ENCODE data around the gene F12.

F12 gene

GRCh38 chr5:177444106-177445051 is 35.0 kb upstream of the F12 start:
- no peak for TF ChIP-seq CTCF (IDR thresholded peaks at IDR 0.05; ENCODE audit: insufficient read depth, missing control alignments)
- no peak for DNase-seq (ENCODE audit: insufficient read length, low spot score)
- no peak for FAIRE-seq

- no peak for FAIRE-seq
Observed at GRCh38 chr5:177443144-177443983, 34.0 kb upstream of the F12 start.

GRCh38 chr5:177442066-177442826 is 32.9 kb upstream of the F12 start:
- TF ChIP-seq CTCF (IDR thresholded peaks at IDR 0.05; ENCODE audit: insufficient read depth, missing control alignments): no peak
- no peak for DNase-seq (ENCODE audit: insufficient read length, low spot score)
- FAIRE-seq: no peak

More at GRCh38 chr5:177443144-177443983, 34.0 kb upstream of the F12 start:
- TF ChIP-seq CTCF (IDR thresholded peaks at IDR 0.05; ENCODE audit: insufficient read depth, missing control alignments): no peak
- DNase-seq (ENCODE audit: insufficient read length, low spot score): no peak

GRCh38 chr5:177440990-177441780 is 31.8 kb upstream of the F12 start:
- no peak for DNase-seq (ENCODE audit: insufficient read length, low spot score)
- FAIRE-seq: no peak
- TF ChIP-seq CTCF (IDR thresholded peaks at IDR 0.05; ENCODE audit: insufficient read depth, missing control alignments): no peak

GRCh38 chr5:177440211-177440989 is 31.0 kb upstream of the F12 start:
- TF ChIP-seq CTCF (IDR thresholded peaks at IDR 0.05; ENCODE audit: insufficient read depth, missing control alignments): no peak
- no peak for DNase-seq (ENCODE audit: insufficient read length, low spot score)
- no peak for FAIRE-seq

All from D721Med (cell line).